PFSK-1 (cell line): ENCODE measurements around the gene APP.

ENCODE experiments used
- FOXP2 ChIP-seq: optimal IDR thresholded peaks from 2 replicates; pipeline ENCODE3; 2011; ENCODE audit warnings: borderline replicate concordance, control low read depth, inconsistent platforms; ENCODE audit not compliant: insufficient read depth; ENCODE audit errors: extremely low read length, extremely low read depth
- POLR2AphosphoS5 ChIP-seq: IDR thresholded peaks from 2 replicates; pipeline ENCODE4 v1.6.1; 2012; ENCODE audit warnings: low read depth, mild to moderate bottlenecking, control low read depth, low read length, moderate library complexity
- REST ChIP-seq, 2 experiments: IDR thresholded peaks; 2 replicates each; pipeline versions ENCODE4 v1.6.1 to v1.8.0; 2011 to 2012; ENCODE audit warnings: low read depth in 2 of 2, low read length in 2 of 2, control low read depth in 1 of 2, inconsistent platforms in 1 of 2, mild to moderate bottlenecking in 1 of 2, moderate library complexity in 1 of 2; ENCODE audit not compliant: insufficient read depth in 1 of 2
- SIN3A ChIP-seq: IDR thresholded peaks from 2 replicates; pipeline ENCODE4 v1.6.1; 2012; ENCODE audit warnings: mild to moderate bottlenecking, low read length, moderate library complexity, borderline replicate concordance; ENCODE audit not compliant: insufficient read depth
- TAF1 ChIP-seq: IDR thresholded peaks from 2 replicates; pipeline ENCODE4 v1.6.1; 2012; ENCODE audit warnings: low read length, control low read depth, borderline replicate concordance; ENCODE audit not compliant: insufficient read depth

The APP gene

GRCh38 chr21:26091480-26092018 is 79.0 kb downstream of the APP start:
- TF ChIP-seq POLR2AphosphoS5 = no peak
- no peak for TF ChIP-seq REST (IDR thresholded peaks at IDR 0.05; ENCODE audit: insufficient read depth in 1 of 2, low read depth in 2 of 2, low read length in 2 of 2)
- TF ChIP-seq SIN3A = no peak
- no peak for TF ChIP-seq FOXP2
- TF ChIP-seq TAF1 = no peak

- TF ChIP-seq REST (IDR thresholded peaks at IDR 0.05; ENCODE audit: insufficient read depth in 1 of 2, low read depth in 2 of 2, low read length in 2 of 2) = no peak
- no peak for TF ChIP-seq SIN3A
- TF ChIP-seq TAF1 = no peak
- no peak for TF ChIP-seq FOXP2
- TF ChIP-seq POLR2AphosphoS5 = no peak
Measured at GRCh38 chr21:26089730-26090129, 80.8 kb downstream of the APP start.

GRCh38 chr21:26087223-26087918 is 83.2 kb downstream of the APP start:
- TF ChIP-seq SIN3A (no peak), FOXP2 (no peak), REST (IDR thresholded peaks at IDR 0.05; ENCODE audit: insufficient read depth in 1 of 2, low read depth in 2 of 2, low read length in 2 of 2) (no peak), TAF1 (no peak), POLR2AphosphoS5 (no peak)

GRCh38 chr21:26085882-26086281 is 84.7 kb downstream of the APP start:
- TF ChIP-seq SIN3A (no peak), FOXP2 (no peak), POLR2AphosphoS5 (no peak), TAF1 (no peak), REST (IDR thresholded peaks at IDR 0.05; ENCODE audit: insufficient read depth in 1 of 2, low read depth in 2 of 2, low read length in 2 of 2) (no peak)
